Measurements from ENCODE around the gene PRKN. TPM values are rescaled to one million over a fixed set of nuclear protein-coding genes. Genes with fewer than 3 reads are reported as not detected.

The PRKN gene
- total RNA-seq, 1 experiment from 2014 or later, result not detected

GRCh38 chr6:162076816-162077215, 650.8 kb downstream of the PRKN start:
- ChIA-PET POLR2A (ENCODE audit: unreplicated experiment) (no interaction called here), CTCF (no interaction called here)
- Histone ChIP-seq H3K9me2 (ENCODE audit: insufficient read depth) (no peaks in the 10 kb centered on the region), H3K27me3 (ENCODE audit: insufficient read depth, low read depth) (no peaks in the 10 kb centered on the region), H3K79me2 (ENCODE audit: low read depth) (no peaks in the 10 kb centered on the region), H3K9me3 (ENCODE audit: insufficient read depth, low read depth) (no peaks in the 10 kb centered on the region), H3K27ac (no peak overlapping the region), H3K36me3 (ENCODE audit: low read depth) (no peaks in the 10 kb centered on the region), H2AFZ (no peak overlapping the region), H3F3A (ENCODE audit: insufficient read depth, low read depth) (no peaks in the 10 kb centered on the region), H3K4me2 (no peak overlapping the region), H3K4me3 (no peak overlapping the region), H4K20me1 (ENCODE audit: insufficient read depth) (no peaks in the 10 kb centered on the region), H3K4me1 (replicated peaks; ENCODE audit: insufficient read depth) (no peaks in the 10 kb centered on the region)
- DNase-seq, result no peak
- BruUV-seq (replicated peaks), result no TSS peak
- TF ChIP-seq, protein P1, sequence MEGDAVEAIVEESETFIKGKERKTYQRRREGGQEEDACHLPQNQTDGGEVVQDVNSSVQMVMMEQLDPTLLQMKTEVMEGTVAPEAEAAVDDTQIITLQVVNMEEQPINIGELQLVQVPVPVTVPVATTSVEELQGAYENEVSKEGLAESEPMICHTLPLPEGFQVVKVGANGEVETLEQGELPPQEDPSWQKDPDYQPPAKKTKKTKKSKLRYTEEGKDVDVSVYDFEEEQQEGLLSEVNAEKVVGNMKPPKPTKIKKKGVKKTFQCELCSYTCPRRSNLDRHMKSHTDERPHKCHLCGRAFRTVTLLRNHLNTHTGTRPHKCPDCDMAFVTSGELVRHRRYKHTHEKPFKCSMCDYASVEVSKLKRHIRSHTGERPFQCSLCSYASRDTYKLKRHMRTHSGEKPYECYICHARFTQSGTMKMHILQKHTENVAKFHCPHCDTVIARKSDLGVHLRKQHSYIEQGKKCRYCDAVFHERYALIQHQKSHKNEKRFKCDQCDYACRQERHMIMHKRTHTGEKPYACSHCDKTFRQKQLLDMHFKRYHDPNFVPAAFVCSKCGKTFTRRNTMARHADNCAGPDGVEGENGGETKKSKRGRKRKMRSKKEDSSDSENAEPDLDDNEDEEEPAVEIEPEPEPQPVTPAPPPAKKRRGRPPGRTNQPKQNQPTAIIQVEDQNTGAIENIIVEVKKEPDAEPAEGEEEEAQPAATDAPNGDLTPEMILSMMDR (conservative IDR thresholded peaks at IDR 0.05), result no peak
- TF ChIP-seq EZH2 (IDR thresholded peaks at IDR 0.05; ENCODE audit: low read depth), result no peak
- intact Hi-C loops (cut with micrococcal nuclease; ENCODE audit: unreplicated experiment), result no loop called here

GRCh38 chr6:162074641-162075275, 652.8 kb downstream of the PRKN start:
- Histone ChIP-seq H3K27ac (no peak overlapping the region), H3K79me2 (ENCODE audit: low read depth) (no peaks in the 10 kb centered on the region), H3K9me3 (ENCODE audit: insufficient read depth, low read depth) (no peaks in the 10 kb centered on the region), H3F3A (ENCODE audit: insufficient read depth, low read depth) (no peaks in the 10 kb centered on the region), H4K20me1 (ENCODE audit: insufficient read depth) (no peaks in the 10 kb centered on the region), H3K4me2 (no peak overlapping the region), H3K9me2 (ENCODE audit: insufficient read depth) (no peaks in the 10 kb centered on the region), H3K36me3 (ENCODE audit: low read depth) (no peaks in the 10 kb centered on the region), H2AFZ (no peak overlapping the region), H3K4me1 (replicated peaks; ENCODE audit: insufficient read depth) (no peaks in the 10 kb centered on the region), H3K27me3 (ENCODE audit: insufficient read depth, low read depth) (no peaks in the 10 kb centered on the region), H3K4me3 (no peak overlapping the region)
- no peak for DNase-seq
- ChIA-PET CTCF (no interaction called here), POLR2A (ENCODE audit: unreplicated experiment) (no interaction called here)
- TF ChIP-seq, protein P1 (conservative IDR thresholded peaks at IDR 0.05), result no peak
- no peak for TF ChIP-seq EZH2 (IDR thresholded peaks at IDR 0.05; ENCODE audit: low read depth)
- BruUV-seq (replicated peaks), result no TSS peak
- intact Hi-C loops (cut with micrococcal nuclease; ENCODE audit: unreplicated experiment), result no loop called here

DNA sequence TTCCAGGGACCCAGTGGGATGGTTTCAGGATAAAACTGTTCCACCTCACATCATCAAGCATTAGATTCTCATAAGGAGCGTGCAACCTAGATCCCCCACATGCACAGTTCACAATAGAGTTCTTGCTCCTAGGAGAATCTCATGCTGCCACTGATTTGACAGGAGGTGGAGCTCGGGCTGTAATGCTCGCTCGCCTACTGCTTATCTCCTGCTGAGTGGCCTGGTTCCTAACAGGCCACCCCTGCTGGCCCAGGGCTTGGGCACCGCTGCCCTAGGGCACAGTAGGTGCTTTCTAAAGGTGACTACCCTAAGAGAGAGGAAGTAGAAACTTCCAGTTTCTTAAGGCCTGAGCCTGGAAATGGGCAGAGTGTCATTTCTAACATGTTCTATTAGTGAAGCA, 656.9 kb downstream of the PRKN start:
- ChIA-PET POLR2A (ENCODE audit: unreplicated experiment) (no interaction called here), CTCF (no interaction called here)
- no TSS peak for BruUV-seq (replicated peaks)

More for the DNA sequence above, 656.9 kb downstream of the PRKN start:
- no peaks in the 10 kb centered on the region for H3K9me3 ChIP-seq (ENCODE audit: insufficient read depth, low read depth)
- H4K20me1 ChIP-seq (ENCODE audit: insufficient read depth), result no peaks in the 10 kb centered on the region
- no peak overlapping the region for H3K4me2 ChIP-seq
- H3K27me3 ChIP-seq (ENCODE audit: insufficient read depth, low read depth), result no peaks in the 10 kb centered on the region
- no peak overlapping the region for H3K27ac ChIP-seq
- H3K79me2 ChIP-seq (ENCODE audit: low read depth), result no peaks in the 10 kb centered on the region
- H3K4me1 ChIP-seq (replicated peaks; ENCODE audit: insufficient read depth), result no peaks in the 10 kb centered on the region
- H3K9me2 ChIP-seq (ENCODE audit: insufficient read depth), result no peaks in the 10 kb centered on the region
- no peak for DNase-seq
- H3K4me3 ChIP-seq, result no peak overlapping the region
- intact Hi-C loops (cut with micrococcal nuclease; ENCODE audit: unreplicated experiment), result no loop called here
- no peak for TF ChIP-seq EZH2 (IDR thresholded peaks at IDR 0.05; ENCODE audit: low read depth)
- TF ChIP-seq, protein P1 (conservative IDR thresholded peaks at IDR 0.05), result no peak
- no peaks in the 10 kb centered on the region for H3F3A ChIP-seq (ENCODE audit: insufficient read depth, low read depth)
- H2AFZ ChIP-seq, result no peak overlapping the region
- no peaks in the 10 kb centered on the region for H3K36me3 ChIP-seq (ENCODE audit: low read depth)
